CD4-positive, CD25-positive, alpha-beta regulatory T cell (primary cell): ENCODE measurements around the gene SLC19A1. TPM values are rescaled to one million over a fixed set of nuclear protein-coding genes. Genes with fewer than 3 reads are reported as not detected.
A peak's percentile ranks its signal among the peaks of the same experiment; 100 is the strongest.

Experiments used
- ATAC-seq, 2 donors: fragments of 150-1000 bp; cut with Tn5 transposase; one replicate each; pipeline ENCODE4 v1.10.0; 2021; ENCODE audit warnings: low read depth in 2 of 2, moderate number of reproducible peaks in 2 of 2, moderate library complexity in 1 of 2
- DNase-seq, 3 donors: peaks; one replicate each; pipeline versions ENCODE4 v3.0.0 to v3.0.0-alpha.2; 2012 to 2022; ENCODE audit warnings: mixed read lengths in 1 of 3
- H3K27ac ChIP-seq: one replicate; pipeline ENCODE4 v1.7.0; 2013; ENCODE audit warnings: mild to moderate bottlenecking, low read length; ENCODE audit not compliant: insufficient read depth, poor library complexity, severe bottlenecking
- H3K27me3 ChIP-seq: one replicate; pipeline ENCODE4 v1.7.0; 2013; ENCODE audit warnings: low read length; ENCODE audit not compliant: control insufficient read depth, insufficient read depth
- H3K36me3 ChIP-seq: one replicate; pipeline ENCODE4 v1.7.0; 2013; ENCODE audit warnings: mild to moderate bottlenecking, low read length, moderate library complexity; ENCODE audit not compliant: control insufficient read depth, insufficient read depth
- H3K4me1 ChIP-seq: 2 replicates; pipeline ENCODE4 v1.7.0; 2013; ENCODE audit warnings: mild to moderate bottlenecking, low read length; ENCODE audit not compliant: insufficient read depth, control insufficient read depth, poor library complexity, severe bottlenecking
- H3K4me3 ChIP-seq: one replicate; pipeline ENCODE4 v1.7.0; 2013; ENCODE audit warnings: low read depth, mild to moderate bottlenecking, low read length, moderate library complexity
- H3K9me3 ChIP-seq, 2 experiments: 1 replicate in 1 of 2; 2 replicates in 1 of 2; pipeline ENCODE4 v1.7.0; 2013; ENCODE audit warnings: low read length in 2 of 2, mild to moderate bottlenecking in 1 of 2, moderate library complexity in 1 of 2; ENCODE audit not compliant: control insufficient read depth in 2 of 2
- H3K27ac Mint-ChIP-seq, 3 donors: one replicate each; pipeline ENCODE4 v1.8.0; 2020 to 2022; ENCODE audit warnings: mild to moderate bottlenecking in 3 of 3, mixed read lengths in 3 of 3, moderate library complexity in 2 of 3
- H3K27me3 Mint-ChIP-seq: one replicate; pipeline ENCODE4 v1.8.0; 2022; ENCODE audit warnings: mild to moderate bottlenecking, mixed read lengths
- H3K36me3 Mint-ChIP-seq: one replicate; pipeline ENCODE4 v1.8.0; 2020; ENCODE audit warnings: mixed read lengths
- H3K4me1 Mint-ChIP-seq, 4 donors: one replicate each; pipeline ENCODE4 v1.8.0; 2020 to 2022; ENCODE audit warnings: mixed read lengths in 4 of 4, mild to moderate bottlenecking in 1 of 4
- H3K4me3 Mint-ChIP-seq, 4 donors: one replicate each; pipeline ENCODE4 v1.8.0; 2020 to 2022; ENCODE audit warnings: mild to moderate bottlenecking in 4 of 4, mixed read lengths in 4 of 4, moderate library complexity in 3 of 4
- H3K9me3 Mint-ChIP-seq, 7 donors: one replicate each; pipeline ENCODE4 v1.8.0; 2020 to 2022; ENCODE audit warnings: mixed read lengths in 7 of 7, mild to moderate bottlenecking in 3 of 7, moderate library complexity in 2 of 7
- polyA plus RNA-seq, 4 donors: library from polyadenylated mRNA; unstranded; fragments of 300-500 nt; fragmentation: Illumina TruSeq; gene quantifications; one replicate each; pipeline ENCODE4 v1.2.3, GENCODE V29; 2021
- total RNA-seq: library from RNA; stranded (reverse); gene quantifications from one replicate; pipeline ENCODE4 v1.2.3, GENCODE V29; 2022

The SLC19A1 gene
- total and polyA plus RNA-seq, 5 donors from 2014 or later, result 4.7 to 10.8 (median 5.3) TPM

DNA sequence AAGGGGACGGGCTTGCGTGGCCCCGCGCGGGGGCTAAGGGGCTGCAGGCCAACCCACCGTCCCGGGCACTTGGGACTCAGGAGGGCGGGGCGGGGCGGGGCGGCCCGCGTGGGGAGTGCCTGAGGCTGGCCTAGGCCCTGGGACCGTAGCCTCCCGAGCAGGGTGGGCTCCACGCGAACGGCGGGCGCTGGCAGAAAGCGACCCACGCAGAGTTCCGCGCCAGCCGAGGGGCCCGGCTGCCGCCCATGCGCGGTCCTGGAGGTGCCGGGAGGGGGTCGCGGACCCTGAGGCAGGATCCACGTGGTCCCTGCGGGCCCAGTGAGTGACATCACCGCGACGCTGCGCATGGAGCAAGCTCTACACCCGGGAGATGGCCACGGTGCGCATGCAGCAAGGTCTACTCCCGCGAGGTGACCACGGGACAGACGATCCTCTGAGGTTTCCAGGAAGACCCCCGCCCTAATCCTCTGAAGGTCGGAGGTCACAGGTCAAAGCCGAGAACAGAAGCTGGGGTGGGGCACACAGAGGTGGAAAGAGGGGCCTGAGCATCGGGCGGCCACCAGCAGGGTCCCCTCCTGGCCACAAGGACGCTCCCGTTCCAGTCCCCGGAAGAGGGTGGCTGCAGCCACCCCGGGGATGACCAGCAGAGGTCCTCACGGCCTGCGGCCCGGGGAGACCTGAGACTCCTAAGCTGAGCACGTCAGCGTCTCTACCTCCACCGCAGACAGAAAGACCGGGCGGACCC lies 13.5 kb upstream of the SLC19A1 start:
- Mint-ChIP-seq H3K36me3 (no peaks in the 10 kb centered on the region), H3K4me3 (peak overlapping the region in 3 of 4 donors; percentile 64 to 86 (median 68)), H3K27me3 (no peaks in the 10 kb centered on the region), H3K27ac (peak overlapping the region in 1 of 3 donors; percentile 55), H3K4me1 (peaks cover 8 to 23% (median 14%) of the 10 kb centered on the region in 4 donors), H3K9me3 (no peaks in the 10 kb centered on the region)
- no peak overlapping the region for H3K4me3 ChIP-seq
- H3K36me3 ChIP-seq, result no peaks in the 10 kb centered on the region
- peak; percentile 34 to 48 for ATAC-seq
- H3K4me1 ChIP-seq, result peaks cover 34% of the 10 kb centered on the region
- peak overlapping the region; percentile 61 for H3K27ac ChIP-seq
- no peaks in the 10 kb centered on the region for H3K27me3 ChIP-seq
- no peaks in the 10 kb centered on the region for H3K9me3 ChIP-seq
- peak in 2 of 3 donors; percentile 34 to 52 for DNase-seq

DNA sequence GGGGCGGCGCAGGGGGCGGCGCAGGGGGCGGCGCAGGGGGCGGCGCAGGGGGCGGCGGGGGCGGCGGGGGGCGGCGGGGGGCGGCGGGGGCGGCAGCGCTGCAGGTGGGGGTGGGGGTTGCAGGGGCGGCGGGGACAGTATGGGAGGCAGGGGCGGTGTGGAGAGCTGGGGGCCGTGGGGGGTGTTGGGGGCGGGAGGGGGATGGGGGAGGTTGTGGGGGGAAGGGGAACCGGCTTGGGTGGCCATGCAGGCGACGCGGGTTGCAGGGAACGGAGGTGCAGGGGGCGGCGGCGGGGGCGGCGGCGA lies 13.0 kb upstream of the SLC19A1 start:
- peaks cover 38% of the 10 kb centered on the region for H3K4me1 ChIP-seq
- Mint-ChIP-seq H3K27ac (no peak overlapping the region), H3K4me3 (no peak overlapping the region), H3K4me1 (peaks cover 8 to 28% (median 17%) of the 10 kb centered on the region in 4 donors), H3K27me3 (no peaks in the 10 kb centered on the region), H3K36me3 (no peaks in the 10 kb centered on the region), H3K9me3 (no peaks in the 10 kb centered on the region)
- H3K9me3 ChIP-seq, result no peaks in the 10 kb centered on the region
- no peak overlapping the region for H3K27ac ChIP-seq
- H3K4me3 ChIP-seq, result no peak overlapping the region
- no peaks in the 10 kb centered on the region for H3K27me3 ChIP-seq
- no peaks in the 10 kb centered on the region for H3K36me3 ChIP-seq
- DNase-seq (no peak), ATAC-seq (no peak)

- Histone ChIP-seq H3K27ac (peak overlapping the region; percentile 73), H3K27me3 (no peaks in the 10 kb centered on the region), H3K4me1 (peaks cover 44% of the 10 kb centered on the region), H3K9me3 (no peaks in the 10 kb centered on the region), H3K36me3 (no peaks in the 10 kb centered on the region), H3K4me3 (peak overlapping the region; percentile 93)
- Mint-ChIP-seq H3K36me3 (no peaks in the 10 kb centered on the region), H3K9me3 (no peaks in the 10 kb centered on the region), H3K4me1 (peaks cover 8 to 30% (median 18%) of the 10 kb centered on the region in 4 donors), H3K4me3 (peak overlapping the region; percentile 90 to 99 (median 94)), H3K27ac (peak overlapping the region; percentile 93 to 98 (median 96)), H3K27me3 (no peaks in the 10 kb centered on the region)
- peak; percentile 75 to 88 (median 80) for DNase-seq
- peak; percentile 77 to 79 for ATAC-seq
Observed at GRCh38 chr21:45554477-45555175, 12.4 kb upstream of the SLC19A1 start.

DNA sequence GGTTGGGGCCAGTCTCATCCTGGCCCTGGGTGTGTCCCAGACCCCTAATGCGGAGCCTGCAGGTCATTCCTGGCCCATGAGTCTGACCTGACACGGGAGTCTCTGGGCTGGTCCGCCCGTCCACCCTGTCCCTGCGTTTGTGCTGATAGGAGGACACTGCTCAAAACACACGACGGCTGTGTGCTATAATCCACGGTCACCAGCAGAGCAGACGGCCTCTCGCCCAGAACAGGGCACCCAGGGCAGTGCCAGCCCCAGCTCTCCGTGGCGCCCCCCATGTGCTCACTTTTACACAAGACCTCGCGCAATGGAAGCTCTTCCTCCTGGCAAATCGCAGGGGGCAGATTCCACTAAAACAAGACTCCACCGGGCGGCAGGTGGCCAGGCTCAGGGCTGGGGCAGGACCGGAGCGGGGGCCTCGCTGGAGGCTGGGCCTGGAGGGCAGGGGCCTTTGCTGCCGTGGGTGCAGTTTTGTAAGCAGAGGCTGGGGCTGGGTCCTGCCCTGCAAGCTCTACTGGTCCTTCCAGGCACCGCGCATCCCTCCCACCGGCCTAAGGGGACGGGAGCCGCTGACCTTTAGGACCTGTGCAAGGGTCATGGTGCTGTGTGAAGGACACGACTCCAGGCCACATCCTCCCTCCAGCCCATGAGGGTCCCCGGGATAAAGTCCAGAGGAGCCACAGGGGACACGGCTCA lies 10.6 kb upstream of the SLC19A1 start:
- H3K27me3 Mint-ChIP-seq, result no peaks in the 10 kb centered on the region
- peaks cover 8 to 39% (median 23%) of the 10 kb centered on the region in 4 donors for H3K4me1 Mint-ChIP-seq
- Histone ChIP-seq H3K9me3 (no peaks in the 10 kb centered on the region), H3K27me3 (no peaks in the 10 kb centered on the region), H3K4me1 (peaks cover 44% of the 10 kb centered on the region), H3K27ac (no peak overlapping the region), H3K36me3 (no peaks in the 10 kb centered on the region), H3K4me3 (no peak overlapping the region)
- DNase-seq, result no peak
- H3K36me3 Mint-ChIP-seq, result no peaks in the 10 kb centered on the region
- ATAC-seq, result no peak
- H3K27ac Mint-ChIP-seq, result no peak overlapping the region
- H3K9me3 Mint-ChIP-seq, result no peaks in the 10 kb centered on the region
- peak overlapping the region in 2 of 4 donors; percentile 28 to 29 for H3K4me3 Mint-ChIP-seq

DNA sequence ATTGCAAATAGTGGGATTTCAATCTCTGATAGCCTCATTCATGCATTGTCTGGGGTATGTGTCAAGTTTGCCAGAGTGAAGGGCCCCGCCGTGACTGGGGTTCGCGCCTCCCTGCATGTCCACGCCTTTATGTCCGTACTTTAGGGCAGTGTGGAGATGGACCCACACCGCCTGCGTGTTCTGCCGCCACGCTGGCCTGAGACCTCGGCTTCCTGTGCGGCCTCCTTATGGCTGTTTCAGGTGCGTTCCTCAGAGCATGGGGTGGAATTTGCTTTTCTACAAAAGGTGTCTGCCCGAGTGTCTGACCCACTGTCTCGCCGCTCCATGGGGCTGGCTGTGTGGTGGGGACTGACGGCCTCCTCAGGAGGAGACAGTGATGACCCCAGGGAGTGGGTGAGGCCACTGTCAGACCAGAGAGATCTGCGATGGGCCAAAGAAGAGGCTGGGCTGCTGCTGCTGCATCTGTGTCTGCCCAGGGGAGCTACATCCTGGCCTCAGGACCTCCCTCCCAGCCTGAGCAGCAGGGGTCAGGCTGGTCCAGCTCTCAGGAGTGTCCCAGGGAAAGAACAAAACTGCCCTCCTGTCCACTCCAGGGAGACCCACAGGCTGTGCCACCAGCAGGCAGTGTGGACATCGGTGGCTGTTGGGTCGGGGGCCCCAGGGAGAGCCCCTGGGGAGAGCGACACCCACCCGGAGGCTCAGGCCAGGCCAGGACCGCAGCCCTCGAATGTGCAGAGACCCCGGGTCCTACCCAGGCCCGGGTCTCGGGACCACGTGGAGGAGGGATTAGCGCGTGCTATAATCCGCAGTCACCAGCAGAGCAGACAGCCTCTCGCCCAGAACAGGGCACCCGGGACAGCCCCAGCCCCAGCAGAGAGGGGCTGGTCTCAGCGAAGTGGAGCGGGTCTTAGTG lies 9.8 kb upstream of the SLC19A1 start:
- no peaks in the 10 kb centered on the region for H3K27me3 Mint-ChIP-seq
- H3K27me3 ChIP-seq, result no peaks in the 10 kb centered on the region
- H3K9me3 ChIP-seq, result no peaks in the 10 kb centered on the region
- H3K4me1 ChIP-seq, result peaks cover 44% of the 10 kb centered on the region
- H3K4me3 Mint-ChIP-seq, result peak overlapping the region; percentile 65 to 86 (median 79)
- peaks cover 8 to 43% (median 24%) of the 10 kb centered on the region in 4 donors for H3K4me1 Mint-ChIP-seq
- H3K36me3 Mint-ChIP-seq, result no peaks in the 10 kb centered on the region
- peak overlapping the region; percentile 60 for H3K27ac ChIP-seq
- H3K27ac Mint-ChIP-seq, result peak overlapping the region; percentile 76 to 98 (median 89)
- no peak overlapping the region for H3K4me3 ChIP-seq
- no peaks in the 10 kb centered on the region for H3K36me3 ChIP-seq
- H3K9me3 Mint-ChIP-seq, result no peaks in the 10 kb centered on the region
- no peak for ATAC-seq
- no peak for DNase-seq

DNA sequence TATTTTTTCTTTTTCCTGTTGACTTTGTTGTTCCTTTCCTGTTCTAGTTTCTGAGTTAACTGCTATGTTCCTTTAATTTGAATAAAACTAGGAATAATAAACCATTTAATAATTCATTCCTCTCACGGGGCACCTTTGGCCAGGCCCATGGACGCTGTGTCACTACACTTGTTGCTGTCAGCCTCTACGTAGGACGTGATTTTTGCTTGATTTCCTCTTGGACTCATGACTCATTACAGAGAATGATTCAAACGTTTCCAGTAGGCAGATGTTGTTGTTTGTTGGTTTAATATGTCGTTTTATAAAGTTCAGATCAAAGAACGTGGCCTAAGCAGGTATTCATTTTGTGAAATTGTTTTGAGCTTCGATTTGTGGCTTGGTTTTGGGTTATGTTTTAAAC lies 9.1 kb upstream of the SLC19A1 start:
- ATAC-seq, result peak; percentile 49 to 52
- Histone ChIP-seq H3K4me3 (peak overlapping the region; percentile 46), H3K36me3 (no peaks in the 10 kb centered on the region), H3K4me1 (peaks cover 44% of the 10 kb centered on the region), H3K9me3 (no peaks in the 10 kb centered on the region), H3K27ac (peak overlapping the region; percentile 60), H3K27me3 (no peaks in the 10 kb centered on the region)
- Mint-ChIP-seq H3K27ac (peak overlapping the region; percentile 76 to 98 (median 89)), H3K4me1 (peaks cover 8 to 43% (median 26%) of the 10 kb centered on the region in 4 donors), H3K27me3 (no peaks in the 10 kb centered on the region), H3K4me3 (peak overlapping the region; percentile 65 to 86 (median 76)), H3K36me3 (no peaks in the 10 kb centered on the region), H3K9me3 (no peaks in the 10 kb centered on the region)
- DNase-seq, result peak in 2 of 3 donors; percentile 14 to 63
